Activated T-helper 1 cell treated with Interleukin-2 at 50 U/mL for 16 hours (primary cell): ENCODE results near the gene CASP6.
"Not testable (repeated sequence)": the region's sequence is repeated elsewhere in the genome, so short reads cannot be mapped to it uniquely, and the experiment has no call there.

Source experiments
- DNase-seq: peaks from one replicate; pipeline ENCODE4 v3.0.0-alpha.2; 2020; ENCODE audit warnings: low read depth

Gene CASP6

DNA sequence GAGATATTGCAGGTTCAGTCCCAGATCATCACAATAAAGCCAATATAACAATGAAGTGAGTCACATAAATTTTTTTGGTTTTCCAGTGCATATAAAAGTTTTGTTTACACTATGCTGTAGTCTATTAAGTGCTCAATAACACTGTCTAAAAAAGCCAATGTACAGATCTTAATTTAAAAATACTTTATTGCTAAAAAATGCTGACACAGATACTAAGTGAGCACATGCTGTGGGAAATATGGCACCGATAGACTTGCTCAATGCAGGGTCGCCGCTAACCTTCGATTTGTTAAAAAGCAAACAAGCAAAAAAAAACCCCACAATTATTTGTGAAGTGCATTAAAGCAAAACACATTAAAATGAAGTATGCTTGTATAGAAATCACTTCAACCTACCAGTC lies 16.4 kb upstream of the CASP6 start:
- no peak for DNase-seq

DNA sequence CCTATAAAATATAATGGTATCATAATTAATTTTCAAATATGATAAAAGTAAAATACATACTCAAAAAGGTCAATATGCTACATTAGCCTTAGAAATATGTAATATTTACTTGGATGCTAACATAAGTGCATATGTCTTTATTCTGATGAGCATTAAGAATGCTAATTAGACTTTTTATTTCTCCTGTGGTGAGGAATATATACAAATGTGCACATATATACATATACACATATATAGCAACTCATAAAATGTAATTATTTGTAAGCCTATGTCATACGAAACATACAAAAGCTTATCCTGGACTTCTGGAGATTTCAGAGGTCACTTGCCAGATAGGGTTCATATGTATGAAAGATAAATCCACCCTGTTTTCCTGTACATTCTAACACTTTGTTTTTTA lies 15.5 kb upstream of the CASP6 start:
- DNase-seq = no peak

DNA sequence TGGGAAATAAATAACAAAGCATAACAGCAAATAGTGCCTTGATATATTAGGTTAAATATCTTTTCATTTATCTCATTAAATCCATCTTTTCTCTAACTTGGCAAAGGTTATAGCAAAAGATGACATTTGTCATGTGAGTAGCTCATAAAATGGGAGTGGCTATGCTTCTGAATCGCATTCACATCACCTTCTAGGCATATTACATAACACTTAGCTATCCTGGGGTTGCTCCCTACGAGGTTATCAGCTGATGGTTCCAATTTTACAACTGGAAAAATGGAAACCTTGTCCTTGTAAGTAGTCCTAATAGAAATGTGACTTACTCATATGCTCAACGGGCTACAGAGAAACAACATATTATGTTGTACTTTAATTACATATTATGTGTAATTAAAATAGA lies 10.3 kb upstream of the CASP6 start:
- DNase-seq = no peak

DNA sequence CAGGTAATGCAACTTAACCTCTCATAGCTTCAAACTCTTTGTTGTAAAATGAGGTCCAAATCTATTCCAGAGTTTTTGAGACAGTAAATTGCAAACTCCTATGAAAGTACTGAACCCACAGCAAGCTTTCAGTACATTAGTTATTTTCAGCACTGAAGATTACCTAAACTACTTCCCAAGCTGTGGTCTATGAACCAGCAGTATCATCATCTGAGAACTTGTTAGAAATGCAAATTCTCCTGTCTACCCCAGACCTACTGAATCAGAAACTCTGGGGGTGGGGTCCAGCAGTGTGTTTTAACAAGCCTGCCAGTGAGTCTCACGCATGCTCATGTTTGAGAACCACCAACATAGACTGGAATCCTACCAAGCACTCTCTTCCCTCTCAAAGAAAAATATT lies 5.7 kb upstream of the CASP6 start:
- no peak for DNase-seq

DNA sequence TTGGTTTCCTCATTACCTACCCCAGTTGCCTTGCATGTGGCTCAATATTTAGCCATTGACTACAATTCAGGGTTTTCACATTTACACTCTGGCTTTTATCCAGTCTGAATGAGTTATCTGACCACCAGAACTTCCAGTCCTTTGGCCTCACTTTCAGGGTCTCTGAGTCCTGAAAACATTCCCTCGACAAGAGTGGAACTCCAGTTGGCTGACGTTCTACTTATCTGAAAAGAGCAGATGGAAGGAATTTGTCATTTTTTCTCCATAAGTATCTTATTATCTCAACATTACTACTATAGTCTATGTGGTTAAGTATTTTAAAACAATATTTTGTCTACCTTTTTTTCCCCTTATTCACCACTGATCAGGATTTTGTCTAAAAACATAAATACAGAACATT lies 5.2 kb upstream of the CASP6 start:
- DNase-seq = no peak

DNA sequence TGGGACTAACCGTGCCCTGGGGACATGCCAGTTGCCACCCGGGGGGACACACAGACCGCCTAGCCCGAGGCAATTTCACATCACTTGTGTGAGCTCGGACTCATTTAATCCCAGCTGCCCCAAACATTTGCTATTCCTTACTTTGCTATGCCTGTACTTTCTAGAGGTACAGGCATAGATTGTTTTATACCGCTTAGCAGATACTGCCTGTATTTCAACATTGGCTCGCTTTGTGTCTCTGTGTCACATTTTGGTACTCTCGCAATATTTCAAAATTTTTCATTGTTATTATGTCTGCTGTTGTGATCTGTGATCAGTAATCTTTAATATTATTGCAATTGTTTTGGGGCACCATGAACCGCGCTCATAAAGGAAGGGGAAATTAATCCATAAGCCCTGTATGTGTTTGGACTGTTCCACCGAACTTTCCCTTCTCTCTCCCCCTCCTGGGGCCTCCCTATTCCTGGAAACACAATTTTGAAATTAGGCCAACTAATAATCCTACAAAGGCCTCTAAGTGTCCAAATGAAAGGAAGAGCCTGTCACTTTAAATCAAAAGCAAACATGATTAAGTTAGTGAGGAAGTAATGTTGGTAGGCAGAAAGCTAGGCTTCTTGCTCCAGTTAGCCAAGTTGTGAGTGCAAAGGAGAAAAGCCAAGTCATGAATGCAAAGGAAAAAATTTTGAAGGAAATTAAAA lies 568 bp upstream of the CASP6 start:
- DNase-seq = no peak

DNA sequence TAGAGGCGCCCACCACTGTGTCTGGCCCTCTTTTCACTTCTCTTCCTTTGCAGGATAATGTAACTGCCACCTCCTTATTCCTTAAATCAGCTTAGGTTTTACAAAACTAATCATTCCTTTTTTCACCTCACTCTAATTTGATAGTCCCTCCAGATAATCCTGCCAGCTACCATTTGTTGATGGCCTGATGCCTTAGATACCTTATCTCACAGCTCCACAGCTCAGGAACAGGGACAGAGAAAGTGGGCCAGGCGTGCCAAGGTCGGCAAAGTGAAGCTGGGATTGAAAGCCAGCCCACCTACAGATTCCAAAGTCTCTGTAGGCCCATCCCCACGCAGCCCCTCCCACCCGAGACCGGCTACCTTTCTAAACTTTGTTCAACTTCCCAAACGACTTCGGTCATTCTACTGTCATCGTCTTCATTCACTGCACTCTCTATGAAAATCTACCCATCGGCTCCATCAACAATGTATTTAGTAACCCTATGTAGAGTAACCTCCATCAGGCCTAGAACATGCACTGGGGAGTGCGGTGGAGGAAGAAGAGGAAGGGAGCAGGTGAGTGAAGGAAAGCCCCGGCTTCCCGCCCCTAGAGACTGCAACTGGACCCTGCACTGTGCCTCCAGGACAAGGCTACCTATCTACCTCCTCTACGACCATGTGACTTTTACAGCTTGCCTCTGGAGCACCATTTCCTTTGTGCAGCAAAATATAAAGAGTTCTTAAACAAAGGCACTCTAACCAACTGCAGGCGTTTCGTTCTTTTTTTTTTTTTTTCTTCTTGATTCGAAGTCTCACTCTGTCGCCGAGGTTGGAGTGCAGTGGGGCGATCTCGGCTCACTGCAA lies 1.5 kb downstream of the CASP6 start:
- DNase-seq = no peak

DNA sequence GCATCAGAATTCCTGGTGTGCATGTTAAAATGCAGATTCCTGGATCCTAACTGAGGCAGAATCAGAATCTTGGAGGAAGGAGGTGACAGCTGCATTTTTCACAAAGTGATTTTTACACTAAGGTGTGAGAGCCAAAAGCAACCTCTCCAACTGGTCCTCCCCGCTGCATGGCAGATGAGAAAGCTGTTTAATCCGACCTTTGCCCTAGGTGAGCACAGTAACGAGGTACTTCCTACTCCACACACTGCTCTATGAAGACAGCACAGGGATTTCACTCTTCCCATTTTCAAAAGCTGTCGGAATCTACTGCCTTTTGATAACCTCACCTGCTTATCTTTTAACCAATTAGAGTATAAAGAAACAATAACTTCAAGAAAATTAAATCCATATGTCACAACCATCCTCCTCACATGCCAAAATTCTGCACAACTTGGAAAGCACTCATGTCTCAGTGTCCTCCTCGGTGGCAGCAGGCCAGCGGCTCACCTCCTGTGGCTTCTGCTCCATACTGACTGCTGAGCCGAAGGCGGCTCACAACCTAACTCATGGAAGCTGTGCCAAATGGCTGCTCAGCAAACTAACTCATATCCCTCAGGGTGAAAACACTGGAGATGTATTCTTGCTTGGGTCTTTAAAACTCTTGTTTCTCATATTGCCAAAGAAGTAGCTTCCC lies 3.6 kb downstream of the CASP6 start:
- DNase-seq = no peak

DNA sequence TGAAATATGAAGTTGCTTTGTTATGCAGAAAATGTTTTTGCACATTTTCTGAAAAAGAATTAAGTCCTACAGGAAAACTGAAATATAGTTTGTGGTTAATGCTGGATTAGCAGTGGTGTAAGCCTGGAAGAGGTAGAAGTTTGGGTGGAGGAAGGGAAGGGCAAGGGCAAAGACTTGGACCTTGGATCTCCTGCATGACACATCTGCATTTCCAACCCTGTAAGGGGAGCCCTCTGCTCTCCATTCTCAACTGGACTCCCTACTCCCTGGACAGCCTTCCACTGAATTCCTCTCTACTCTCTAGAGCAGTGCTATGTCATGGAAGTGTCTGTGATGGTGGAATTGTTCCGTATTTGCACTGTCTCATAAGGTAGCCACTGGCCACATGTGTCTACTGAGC lies 4.6 kb downstream of the CASP6 start:
- DNase-seq = no peak

DNA sequence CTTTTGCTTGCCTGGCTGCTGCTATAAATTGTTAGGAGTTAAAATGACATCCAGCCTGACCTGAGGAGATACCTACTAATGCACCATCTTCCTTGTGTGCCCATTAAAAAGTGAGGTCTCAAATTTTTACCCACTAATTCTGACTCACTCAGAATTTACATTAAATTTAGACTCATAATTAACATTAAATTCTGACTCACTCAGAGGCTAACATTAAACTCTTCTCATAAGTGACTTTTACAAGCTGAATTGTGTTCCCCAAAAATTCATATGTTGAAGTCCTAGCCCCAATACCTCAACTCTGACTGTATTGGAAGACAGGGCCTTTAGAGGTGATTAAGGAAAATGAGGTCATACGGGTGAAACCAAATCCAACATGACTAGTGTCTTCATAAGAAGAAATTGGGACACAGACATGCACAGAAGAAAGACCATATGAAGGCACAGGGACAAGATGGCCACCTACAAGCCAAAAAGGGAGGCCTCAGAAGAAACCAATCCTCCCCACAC lies 11.8 kb downstream of the CASP6 start:
- DNase-seq = no peak

DNA sequence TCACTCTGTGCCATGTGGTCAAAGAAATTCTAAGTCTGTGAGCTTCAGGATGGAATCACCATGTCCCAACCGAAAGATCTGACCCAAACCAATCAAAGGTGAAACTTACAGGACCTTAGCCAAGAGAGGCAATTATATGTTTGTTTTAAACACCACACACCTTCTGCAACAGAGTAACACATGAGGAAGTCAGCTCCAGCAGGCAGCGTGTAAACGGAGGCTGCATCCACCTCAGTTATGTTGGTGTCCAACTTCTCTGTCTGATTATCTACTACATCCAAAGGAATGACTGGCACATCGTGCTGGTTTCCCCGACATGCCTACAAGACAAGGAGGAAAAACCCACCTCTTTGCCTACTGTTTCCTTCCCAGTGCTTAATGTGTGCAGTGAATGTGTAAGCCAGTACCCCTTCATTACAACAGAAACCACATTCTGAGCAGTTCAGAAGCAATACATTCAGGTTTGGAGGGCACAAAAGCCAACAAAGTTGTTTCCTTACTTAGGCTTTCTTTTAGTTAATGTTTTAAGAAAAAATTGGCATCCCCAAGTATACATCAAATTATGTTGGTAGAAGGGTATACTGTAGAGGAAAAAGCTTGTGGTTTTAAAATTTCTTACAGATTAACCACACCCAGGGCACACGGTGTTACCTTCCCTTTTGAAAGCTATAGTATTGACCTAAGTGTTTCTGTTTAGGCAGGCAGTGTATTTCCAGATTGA lies 12.4 kb downstream of the CASP6 start:
- DNase-seq = no peak

DNA sequence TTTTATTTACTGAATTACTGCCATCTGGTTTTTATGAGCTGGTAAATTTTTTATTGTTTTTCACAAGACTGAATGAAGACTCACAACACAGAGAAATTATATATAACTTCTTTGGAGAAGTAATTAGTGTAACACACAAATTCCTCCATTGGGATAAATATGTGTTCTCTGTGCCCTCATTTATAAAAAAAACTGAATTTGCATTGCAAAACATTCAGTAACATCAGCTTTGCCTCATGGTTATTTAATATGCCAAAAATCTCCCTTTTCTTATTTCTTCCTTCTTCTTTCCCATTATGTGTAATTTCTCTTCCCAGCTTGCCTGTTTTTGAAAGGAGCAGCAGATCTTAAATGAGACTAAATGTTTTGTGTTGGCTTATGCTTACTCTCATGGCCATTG lies 18.5 kb downstream of the CASP6 start:
- DNase-seq = no peak

DNA sequence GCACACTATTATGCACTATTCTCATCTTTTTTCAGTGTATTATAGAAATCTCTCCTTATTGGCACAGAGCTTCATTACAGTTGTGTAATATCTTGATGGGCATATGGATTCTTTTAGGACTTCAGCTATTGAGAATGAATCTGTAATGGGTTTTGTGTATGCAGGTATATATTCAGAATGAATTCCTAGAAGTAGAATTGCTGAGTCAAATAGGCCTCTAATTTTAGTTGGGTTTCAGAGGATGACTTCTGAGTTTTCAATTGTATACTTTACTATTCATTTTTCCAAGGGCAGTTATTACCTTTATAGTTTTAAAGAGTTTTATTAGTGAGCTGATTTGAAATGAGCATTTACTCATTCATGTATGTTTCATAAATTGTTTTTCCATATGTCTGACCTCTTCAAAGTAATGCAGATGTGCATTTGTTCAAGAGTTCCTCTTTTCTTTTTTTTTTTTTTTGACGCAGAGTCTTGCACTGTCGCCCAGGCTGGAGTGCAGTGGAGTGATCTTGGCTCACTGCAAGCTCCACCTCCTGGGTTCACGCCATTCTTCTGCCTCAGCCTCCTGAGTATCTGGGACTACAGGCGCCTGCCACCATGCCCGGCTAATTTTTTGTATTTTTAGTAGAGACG lies 19.5 kb downstream of the CASP6 start:
- DNase-seq = no peak

DNA sequence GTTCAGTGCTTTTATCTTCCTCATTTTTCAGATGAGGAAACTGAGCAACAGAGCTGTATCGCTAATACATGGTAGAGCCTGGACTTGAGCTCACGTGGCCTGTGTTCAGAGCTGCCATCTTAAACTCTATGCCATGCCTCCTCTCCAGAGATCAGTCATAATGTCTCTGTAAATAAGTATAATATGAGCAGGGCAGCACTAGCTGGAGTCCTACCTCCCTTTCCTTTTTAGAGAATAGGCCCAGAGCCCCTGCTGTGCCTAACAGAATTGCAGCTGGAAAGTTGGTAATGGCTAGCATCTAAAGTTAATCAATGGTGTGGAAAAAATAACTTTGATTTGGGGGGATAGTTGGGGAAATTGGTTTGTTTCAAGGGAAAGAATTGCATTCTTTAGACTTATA lies 20.4 kb downstream of the CASP6 start:
- no peak for DNase-seq

DNA sequence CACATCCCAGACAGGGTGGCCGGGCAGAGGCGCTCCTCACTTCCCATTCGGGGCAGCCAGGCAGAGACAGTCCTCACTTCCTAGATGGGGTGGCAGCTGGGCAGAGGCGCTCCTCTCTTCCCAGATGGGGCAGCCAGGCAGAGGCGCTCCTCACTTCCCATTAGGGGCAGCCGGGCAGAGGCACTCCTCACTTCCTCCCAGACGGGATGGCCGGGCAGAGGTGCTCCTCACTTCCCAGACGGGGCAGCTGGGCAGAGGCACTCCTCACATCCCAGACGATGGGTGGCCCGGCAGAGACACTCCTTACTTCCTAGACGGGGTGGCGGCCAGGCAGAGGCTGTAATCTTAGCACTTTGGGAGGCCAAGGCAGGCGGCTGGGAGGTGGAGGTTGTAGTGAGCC lies 24.3 kb downstream of the CASP6 start:
- not testable (repeated sequence) for DNase-seq

DNA sequence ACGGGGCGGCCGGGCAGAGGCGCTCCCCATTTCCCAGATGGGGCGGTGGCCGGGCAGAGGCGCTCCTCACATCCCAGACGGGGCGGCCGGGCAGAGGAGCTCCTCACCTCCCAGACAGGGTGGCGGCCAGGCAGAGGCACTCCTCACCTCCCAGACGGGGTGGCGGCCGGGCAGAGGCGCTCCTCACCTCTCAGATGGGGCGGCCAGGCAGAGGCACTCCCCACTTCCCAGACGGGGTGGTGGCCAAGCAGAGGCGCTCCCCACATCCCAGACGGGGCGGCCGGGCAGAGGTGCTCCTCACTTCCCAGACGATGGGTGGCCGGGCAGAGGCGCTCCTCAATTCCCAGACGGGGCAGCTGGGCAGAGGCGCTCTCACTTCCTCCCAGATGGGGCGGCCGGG lies 24.8 kb downstream of the CASP6 start:
- DNase-seq = not testable (repeated sequence)

DNA sequence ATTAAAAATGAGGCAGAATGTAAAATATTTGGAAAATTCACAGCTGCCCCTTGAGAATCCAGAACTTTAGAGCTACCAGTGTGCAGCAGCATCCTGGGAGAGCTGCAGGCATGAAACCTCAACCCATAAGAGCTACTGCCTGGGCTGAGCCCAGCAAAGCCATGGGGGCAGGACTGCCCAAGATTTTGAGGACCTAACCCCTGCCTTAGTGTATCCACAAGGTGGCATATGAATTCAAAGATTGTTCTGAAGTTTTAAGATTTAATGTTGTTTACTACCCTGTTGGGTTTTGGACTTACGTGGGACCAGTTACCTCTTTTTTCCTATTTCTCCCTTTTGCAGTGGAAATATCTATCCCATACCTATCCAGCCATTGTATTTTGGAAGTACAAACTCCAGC lies 26.4 kb downstream of the CASP6 start:
- no peak for DNase-seq

DNA sequence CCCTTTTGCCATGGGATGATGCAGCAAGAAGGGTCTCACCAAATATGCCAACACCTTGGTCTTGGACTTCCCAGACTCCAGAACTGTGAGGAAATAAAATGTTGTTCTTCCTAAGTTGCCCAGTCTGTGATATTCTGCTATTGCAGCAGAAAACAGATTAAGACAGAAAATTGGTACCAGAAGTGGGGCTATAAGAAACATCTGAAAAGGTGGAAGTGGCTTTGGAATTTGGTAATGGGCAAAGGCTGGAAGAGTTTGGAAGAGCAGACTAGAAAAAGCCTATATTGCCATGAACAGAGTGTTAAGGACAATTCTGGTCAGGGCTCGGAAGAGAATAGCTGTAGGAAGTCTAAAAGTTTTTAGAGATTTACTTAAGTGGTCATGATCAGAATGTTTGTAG lies 27.4 kb downstream of the CASP6 start:
- no peak for DNase-seq

DNA sequence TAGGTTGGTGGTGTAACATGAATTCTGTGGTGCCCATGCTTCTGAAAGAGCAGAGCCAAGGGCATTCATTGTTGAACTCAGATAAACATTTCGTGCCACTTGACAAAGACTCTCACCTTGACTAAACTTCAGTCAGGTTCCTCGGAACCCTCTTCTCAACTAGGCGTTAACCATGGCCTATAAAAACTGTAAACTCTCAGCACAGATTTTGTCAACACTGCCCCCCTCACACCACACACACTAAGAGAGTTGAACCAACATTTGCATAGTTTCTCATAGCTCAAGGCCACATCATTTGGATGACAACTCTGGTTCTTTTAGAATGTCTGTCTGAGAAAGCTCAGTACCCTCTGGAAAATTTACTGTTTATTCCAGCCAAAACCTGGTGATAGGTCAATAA lies 28.1 kb downstream of the CASP6 start:
- DNase-seq = no peak

DNA sequence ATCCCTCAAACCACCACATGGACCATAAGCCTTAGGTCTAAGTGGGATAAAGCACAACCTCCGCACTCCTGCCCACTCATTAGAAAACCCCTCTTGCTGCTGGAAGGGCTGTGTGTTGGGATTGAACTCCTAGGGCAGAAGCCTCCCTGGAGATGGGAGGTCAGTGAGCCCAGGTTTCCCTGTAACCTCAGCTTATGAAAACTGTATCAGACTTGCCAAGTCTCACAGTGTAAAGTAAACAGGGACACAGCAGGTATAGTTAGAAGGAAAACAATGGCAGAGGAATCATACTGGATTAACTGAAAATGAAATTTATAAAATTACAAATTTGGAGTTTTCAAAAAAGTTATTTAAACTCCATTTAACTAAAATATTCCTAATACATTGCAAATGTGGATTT lies 29.9 kb downstream of the CASP6 start:
- DNase-seq = no peak

DNA sequence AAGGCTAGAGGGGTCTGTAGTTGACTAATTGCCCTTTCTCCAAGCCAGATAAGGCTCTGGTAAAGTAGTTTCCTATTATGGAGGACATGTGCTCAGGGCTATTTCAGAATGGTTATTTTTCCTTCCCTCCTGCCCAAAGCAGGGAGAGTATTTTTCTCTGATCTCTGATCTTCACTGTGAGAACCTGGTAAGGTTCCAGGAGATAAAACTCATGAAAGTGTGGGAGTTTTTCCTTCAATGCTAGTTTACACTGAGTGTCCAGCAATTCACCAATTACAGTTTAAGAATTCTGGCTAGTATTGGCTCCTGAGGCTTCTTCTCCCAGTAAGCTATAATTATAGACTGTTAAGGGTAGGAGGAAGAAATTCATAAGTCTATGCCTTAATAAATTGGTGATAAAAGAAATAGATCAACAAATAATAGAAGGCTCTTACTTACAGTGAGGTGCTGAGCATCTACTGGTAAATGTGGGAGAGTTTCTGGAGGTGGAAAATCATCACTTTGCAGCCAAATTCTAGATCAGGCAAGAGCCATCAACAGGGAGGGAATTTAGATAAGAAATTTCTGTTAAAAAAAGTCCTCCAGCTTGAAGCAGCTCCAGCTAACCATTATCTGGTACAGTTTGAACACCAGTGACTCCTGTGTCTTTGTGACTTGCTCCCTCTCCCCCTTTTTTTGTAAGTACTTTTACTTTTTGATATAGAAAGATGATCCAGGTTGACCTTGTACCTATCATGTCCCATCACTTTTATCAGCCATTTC lies 30.9 kb downstream of the CASP6 start:
- no peak for DNase-seq
